Measurements from ENCODE around the gene HOXA3. TPM values are rescaled to one million over a fixed set of nuclear protein-coding genes. Genes with fewer than 3 reads are reported as not detected.
A peak's percentile ranks its signal among the peaks of the same experiment; 100 is the strongest.

The HOXA3 gene
- polyA plus RNA-seq, 1 donor from 2014 or later: not detected

DNA sequence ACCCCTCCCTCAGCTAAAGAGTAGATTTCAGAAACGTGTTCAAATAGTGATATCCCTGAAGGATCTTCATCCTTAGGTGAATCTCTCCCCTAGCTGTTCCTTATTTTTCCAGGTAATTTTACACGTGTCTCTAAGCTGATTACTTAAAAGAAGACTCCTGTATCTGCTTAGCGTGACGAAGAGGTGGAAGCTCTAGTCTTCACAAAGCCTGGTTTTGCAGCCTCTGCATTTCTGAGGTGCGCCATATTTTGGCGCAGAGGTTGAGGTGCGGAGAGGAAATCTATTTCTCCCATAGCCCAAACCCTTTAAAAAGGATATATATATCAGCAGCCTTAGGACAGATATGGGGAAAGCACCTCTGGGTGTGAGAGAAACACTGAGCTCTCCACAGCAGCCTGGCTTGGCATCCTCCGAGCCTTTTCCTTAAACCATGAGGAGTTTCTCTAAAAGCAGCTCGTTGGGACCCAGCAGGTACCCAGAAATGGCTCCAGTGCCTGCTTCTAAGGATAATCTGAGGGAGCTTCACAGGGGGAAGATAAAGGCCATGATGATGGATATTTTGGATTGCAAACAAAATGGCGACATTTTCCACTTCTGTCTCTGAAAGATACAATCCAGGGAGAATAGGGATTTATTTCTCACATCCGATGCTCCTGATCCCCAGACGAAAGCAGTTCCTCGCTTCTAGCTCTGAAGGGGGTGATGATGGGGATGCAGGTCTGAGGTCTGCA, 46.9 kb downstream of the HOXA3 start:
- Mint-ChIP-seq H3K27me3 (peaks cover 37% of the 10 kb centered on the region), H3K4me1 (peaks cover 5 to 19% (median 12%) of the 10 kb centered on the region in 3 donors), H3K9me3 (no peaks in the 10 kb centered on the region), H3K4me3 (no peak overlapping the region), H3K27ac (no peak overlapping the region), H3K36me3 (peaks cover 5% of the 10 kb centered on the region)

DNA sequence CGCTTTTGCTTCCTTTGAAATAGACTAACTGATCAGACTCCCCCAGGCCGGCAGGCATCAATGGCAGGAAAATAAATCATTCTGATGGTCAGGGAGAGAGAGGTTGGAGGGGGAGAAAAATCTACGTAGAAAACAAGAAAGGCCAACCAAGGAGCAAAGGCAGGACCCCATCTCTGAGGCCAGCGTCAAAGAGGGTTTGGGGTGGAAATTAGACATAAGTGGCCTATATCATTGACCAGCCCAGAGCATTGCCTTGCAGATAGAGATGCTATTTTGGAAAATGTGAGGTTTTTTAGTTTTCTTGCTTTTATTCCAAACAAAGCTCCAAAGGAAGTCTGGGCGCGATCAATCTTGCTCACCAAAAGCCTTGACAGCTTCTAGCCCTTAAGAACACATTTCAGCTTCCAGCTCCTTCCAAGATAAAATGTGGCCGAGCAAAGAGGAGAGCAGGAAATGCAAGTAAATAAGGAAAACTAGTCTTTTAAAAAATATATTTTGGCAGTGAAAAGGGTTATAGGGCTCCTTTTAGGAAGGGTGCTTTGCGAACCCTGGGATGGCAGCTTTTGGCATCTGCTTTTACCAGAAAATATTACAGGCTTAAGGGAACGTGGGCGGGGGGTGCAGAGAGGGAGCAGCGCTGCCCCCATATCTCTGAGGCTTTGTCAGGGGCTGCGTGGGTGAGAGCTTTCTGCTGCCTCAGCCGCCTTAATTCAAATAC, 47.9 kb downstream of the HOXA3 start:
- no peaks in the 10 kb centered on the region for H3K9me3 Mint-ChIP-seq
- no peak overlapping the region for H3K4me3 Mint-ChIP-seq
- peaks cover 5 to 19% (median 16%) of the 10 kb centered on the region in 3 donors for H3K4me1 Mint-ChIP-seq
- H3K27ac Mint-ChIP-seq: no peak overlapping the region
- peaks cover 9% of the 10 kb centered on the region for H3K36me3 Mint-ChIP-seq
- peaks cover 39% of the 10 kb centered on the region for H3K27me3 Mint-ChIP-seq

DNA sequence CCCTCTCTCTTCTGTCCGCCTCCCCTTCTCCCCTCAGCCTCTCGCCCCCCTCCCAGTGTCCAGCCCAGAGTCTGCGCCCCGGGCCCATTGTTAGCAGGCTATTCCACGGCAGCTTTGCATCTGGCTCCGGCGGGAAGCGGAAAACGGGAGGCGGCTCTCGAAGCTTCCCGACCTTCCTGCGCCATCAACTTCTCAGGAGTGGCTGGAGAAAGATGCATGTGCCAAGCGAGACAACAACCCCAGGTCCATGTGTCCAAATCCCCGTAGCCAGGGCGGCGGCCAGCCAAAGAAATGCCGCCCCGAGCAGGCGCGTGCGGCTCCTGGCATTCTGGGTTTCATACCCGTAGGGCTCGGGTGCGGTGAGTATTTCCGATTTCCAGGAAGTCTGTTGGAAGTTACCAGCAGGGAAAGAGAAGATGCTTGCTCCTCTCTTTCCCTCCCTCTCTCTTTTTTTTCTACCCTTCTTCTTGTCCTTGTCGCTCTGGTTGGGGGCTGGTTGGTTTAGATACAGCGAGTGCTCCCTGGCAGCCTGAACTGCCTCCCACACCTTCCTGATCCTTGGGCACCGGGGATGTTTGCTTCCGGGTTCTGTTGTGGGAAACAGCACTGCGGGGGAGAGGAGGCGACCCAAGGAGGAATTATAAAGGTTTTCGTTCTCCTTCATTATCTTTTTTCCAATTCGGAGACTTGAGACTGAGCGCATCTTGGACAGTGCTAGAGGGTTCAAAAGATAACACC, 48.7 kb downstream of the HOXA3 start:
- H3K4me1 Mint-ChIP-seq: peaks cover 5 to 24% (median 19%) of the 10 kb centered on the region in 3 donors

DNA sequence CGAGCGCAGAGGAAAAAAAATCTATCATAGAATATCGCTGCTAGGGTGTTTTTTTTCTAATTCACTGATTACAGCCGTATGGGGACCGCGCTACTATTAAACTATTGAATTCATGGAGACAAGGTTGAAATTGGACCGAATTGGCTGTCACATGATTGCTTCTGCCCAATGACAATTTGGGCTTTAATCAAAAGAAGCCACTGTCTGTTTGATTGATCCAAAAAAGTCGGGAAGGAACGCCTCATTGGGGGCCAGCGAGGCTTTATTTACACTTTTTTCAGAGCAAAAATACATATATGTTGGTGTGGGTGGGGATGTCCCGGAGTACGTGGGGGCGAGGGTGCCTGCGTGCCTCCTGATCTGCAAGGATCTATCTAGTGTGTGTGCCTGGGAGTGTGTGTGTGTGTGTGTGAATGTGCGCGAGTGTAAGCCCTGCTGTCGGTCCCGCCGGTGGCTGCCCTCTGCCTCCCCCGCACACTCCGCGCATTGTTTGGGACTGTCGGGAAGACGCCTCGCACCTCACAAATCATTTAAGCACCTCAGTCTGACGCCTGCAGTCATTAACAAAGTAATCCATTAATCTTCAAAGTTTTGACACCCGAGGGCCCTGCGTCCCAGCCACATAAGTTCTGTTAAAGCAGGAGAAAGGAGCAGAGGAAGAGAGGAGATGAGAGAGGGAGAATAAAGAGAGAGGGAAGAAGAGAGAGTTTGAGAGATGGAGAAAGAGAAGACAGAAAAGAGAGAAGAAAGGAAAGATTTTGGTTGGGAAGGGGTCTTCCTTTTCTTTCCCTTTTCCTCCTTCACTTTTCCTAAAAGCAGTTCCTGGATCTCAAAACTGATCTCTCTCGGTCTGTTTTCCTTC, 49.6 kb downstream of the HOXA3 start, which contains the start of gene HOXA2:
Gene HOXA2 (minus strand): TSS at position 103 of the 862 bp plus-strand sequence. CDS start 183 bp downstream, outside the sequence.
- Mint-ChIP-seq H3K27ac (peak within 1 kb of the TSS in 1 of 3 donors; percentile 50), H3K27me3 (peaks cover 47% of the 10 kb centered on the region), H3K4me1 (peaks cover 5 to 25% (median 19%) of the 10 kb centered on the region in 3 donors), H3K36me3 (peaks cover 7% of the 10 kb centered on the region), H3K4me3 (peak within 1 kb of the TSS; percentile 3 to 81 (median 65)), H3K9me3 (no peaks in the 10 kb centered on the region)

More for the DNA sequence above, 48.7 kb downstream of the HOXA3 start:
- Mint-ChIP-seq H3K9me3 (no peaks in the 10 kb centered on the region), H3K4me3 (peak overlapping the region in 3 of 4 donors; percentile 63 to 72 (median 70)), H3K27ac (peak overlapping the region in 1 of 3 donors; percentile 75), H3K27me3 (peaks cover 43% of the 10 kb centered on the region), H3K36me3 (peaks cover 7% of the 10 kb centered on the region)

DNA sequence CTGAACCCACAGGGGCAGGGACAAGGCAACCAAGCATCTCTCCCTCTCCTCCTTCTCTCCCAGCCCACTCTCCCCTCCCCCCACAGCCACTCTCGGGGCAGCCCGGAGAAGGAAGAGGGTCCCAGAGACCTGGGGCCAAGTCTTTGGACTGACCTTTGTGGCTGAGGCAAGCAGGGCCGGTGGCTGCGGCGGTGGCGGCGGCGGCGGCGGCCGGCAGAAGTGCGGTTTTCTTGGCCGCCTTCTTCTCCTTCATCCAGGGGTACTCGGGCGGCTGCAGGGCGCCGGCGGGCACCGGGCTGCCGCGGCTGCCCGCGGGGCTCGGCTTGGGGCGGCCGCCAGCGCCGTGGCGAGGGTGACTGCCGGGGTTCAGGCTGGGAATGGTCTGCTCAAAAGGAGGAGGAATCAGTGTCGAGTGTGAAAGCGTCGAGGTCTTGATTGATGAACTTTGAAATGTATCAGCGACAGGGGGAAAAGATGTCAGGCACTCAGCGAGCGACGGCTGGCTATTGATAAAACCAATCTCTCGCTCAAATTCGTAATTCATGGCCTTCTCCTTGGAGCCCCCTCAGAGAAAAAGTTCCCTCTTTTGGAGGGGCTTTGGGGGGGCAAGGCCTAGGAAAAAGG, 50.3 kb downstream of the HOXA3 start:
- Mint-ChIP-seq H3K36me3 (peaks cover 7% of the 10 kb centered on the region), H3K27me3 (peaks cover 54% of the 10 kb centered on the region), H3K27ac (no peak overlapping the region), H3K4me1 (peaks cover 11 to 29% (median 23%) of the 10 kb centered on the region in 3 donors), H3K9me3 (no peaks in the 10 kb centered on the region), H3K4me3 (peak overlapping the region in 3 of 4 donors; percentile 3 to 81 (median 64))

DNA sequence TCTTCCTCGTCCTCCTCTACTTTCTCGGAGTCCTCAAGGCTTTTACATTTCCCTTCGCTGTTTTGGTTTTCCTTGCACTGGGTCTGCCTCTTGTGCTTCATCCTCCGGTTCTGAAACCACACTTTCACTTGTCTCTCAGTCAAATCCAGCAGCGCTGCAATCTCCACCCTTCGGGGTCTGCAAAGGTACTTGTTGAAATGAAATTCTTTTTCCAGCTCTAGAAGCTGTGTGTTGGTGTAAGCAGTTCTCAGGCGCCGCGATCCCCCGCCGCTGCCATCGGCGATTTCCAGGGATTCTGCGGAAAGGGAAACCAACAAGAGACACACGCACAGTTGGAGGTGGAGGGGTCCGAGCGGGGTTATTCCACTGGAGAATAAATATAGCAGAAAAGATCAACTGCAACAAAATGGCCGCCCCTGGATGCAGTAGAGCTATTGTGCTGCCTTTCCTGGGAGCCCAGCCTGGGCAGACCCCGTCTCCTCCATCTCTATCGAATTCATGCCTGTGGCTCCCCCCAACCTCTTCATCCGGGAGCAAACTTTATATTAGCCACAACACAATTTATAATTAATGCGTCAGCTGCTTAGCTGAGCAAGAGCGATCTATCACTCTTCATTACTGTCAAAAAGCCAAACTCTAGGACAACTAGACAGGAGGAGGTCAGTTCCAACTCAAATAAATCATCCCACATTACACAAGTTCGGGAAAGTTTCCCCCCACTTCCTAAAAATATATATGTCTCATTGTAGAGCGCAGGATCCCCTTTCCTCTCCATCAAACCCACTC, 51.0 kb downstream of the HOXA3 start:
- no peaks in the 10 kb centered on the region for H3K9me3 Mint-ChIP-seq
- peaks cover 12 to 30% (median 24%) of the 10 kb centered on the region in 3 donors for H3K4me1 Mint-ChIP-seq
- H3K4me3 Mint-ChIP-seq: peak overlapping the region in 3 of 4 donors; percentile 63 to 81 (median 64)
- H3K27ac Mint-ChIP-seq: no peak overlapping the region
- peaks cover 7% of the 10 kb centered on the region for H3K36me3 Mint-ChIP-seq
- peaks cover 55% of the 10 kb centered on the region for H3K27me3 Mint-ChIP-seq

DNA sequence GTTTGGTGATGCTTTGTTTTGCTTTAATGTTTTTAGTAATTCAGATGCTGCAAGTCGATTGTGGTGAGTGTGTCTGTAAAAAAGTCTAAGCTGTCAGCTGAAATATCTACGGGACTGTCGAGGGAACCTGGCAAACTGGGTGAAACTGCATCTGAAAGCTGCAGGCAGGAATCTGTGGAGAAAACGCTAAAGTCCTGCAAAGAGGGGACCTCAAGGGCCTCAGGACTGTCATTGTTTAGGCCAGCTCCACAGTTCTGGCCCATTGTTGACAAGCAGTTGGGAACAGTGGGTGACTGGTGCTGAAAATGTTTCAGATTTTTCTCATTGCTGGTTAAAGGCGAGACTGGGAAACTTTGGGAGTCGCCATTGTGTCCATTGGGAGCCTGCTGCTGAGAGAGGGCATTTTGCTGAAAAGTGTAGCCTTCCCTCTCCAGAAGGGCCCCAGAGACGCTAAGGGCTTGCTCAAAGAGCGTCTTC, 51.7 kb downstream of the HOXA3 start:
- peaks cover 12 to 30% (median 24%) of the 10 kb centered on the region in 3 donors for H3K4me1 Mint-ChIP-seq
- H3K4me3 Mint-ChIP-seq: peak overlapping the region in 1 of 4 donors; percentile 63
- peak overlapping the region in 1 of 3 donors; percentile 23 for H3K27ac Mint-ChIP-seq
- peaks cover 7% of the 10 kb centered on the region for H3K36me3 Mint-ChIP-seq
- H3K9me3 Mint-ChIP-seq: no peaks in the 10 kb centered on the region
- H3K27me3 Mint-ChIP-seq: peaks cover 55% of the 10 kb centered on the region

DNA sequence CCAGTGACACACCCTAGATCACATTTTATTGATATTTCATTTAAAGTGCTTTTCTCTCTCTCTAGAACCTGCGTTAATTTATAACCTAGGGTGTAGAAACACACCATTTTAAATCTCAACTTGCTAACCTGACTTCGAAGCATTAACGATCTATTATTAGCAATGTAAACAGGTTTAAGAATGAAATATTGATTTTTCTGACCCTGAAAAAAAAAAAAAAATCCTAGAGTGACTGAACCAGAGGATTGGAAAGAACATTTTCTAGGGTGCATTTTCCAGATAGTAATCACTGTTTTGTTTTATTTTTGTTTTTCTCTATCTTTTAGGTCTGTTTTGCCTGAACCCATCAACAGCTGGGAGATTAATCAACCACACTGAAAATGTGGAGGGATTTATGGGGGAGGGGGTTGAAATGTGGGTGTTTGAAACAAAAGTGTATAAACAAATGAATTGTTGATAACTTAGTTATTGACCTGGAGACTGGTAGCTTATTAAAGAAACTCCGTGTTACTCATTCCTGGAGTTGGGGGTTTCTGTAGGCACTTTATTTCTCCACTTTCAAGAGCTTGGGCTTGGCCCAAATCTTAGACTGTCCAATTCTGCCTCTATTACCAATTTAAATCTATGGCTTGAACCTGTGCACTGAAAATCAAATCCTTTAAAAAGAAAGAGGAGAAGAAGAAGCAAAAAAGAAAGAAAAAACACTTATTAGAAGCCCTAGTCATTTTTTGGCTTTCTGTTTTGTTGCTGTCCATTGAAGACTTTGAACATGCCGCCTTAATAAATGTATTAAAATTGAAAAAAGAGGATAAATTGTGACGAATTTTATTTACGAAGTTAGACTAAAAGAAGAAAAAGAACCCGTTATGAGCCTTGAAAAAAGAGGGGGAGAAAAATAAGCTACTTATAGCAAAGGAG, 52.7 kb downstream of the HOXA3 start:
- Mint-ChIP-seq H3K27me3 (peaks cover 55% of the 10 kb centered on the region), H3K4me1 (peaks cover 12 to 33% (median 29%) of the 10 kb centered on the region in 3 donors), H3K36me3 (peaks cover 7% of the 10 kb centered on the region), H3K27ac (no peak overlapping the region), H3K4me3 (peak overlapping the region in 1 of 4 donors; percentile 63), H3K9me3 (peaks cover 0 to 2% (median 0%) of the 10 kb centered on the region in 3 donors)

DNA sequence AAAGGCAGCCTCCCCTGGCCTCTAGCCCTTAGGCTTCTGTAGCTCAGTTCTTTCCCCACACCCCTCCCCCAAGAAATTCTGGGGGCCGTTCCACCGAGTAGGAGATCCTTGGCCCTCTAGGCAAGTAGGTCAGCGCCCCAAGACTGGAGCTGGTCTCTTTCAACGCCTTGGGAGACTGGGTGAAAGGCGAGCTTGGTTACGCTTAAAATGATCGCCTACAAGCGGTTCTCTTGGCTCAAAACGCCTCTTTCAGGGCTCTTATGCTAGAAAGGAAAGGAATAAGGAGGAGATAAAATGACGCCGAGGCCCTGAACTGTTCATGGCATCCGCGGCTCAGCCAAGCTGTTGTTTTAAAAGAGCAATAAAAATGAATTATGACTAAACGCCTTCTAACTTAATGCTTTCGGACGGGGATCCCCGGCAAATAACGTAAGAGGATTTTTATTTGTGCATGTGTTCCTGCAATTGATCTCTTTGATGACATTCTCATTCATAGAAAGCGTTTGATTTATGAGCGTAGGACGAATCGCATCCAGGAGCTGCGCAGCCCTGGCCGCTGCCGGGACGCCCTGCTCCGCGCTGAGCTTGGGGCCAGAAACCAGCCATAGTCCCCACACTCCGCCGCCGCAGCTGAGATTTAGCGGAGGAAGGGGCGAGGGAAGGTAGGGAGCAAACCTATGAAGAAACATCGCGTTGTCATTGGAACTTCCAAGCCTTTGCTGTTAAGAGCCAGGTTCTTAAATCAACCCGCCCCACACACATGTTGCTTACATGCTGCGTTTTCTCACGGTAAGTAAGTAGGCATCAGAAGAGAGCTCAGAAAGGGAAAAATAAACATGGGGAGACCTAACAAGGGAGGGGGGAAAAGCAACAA, 53.6 kb downstream of the HOXA3 start:
- Mint-ChIP-seq H3K4me3 (peak overlapping the region in 3 of 4 donors; percentile 39 to 63 (median 48)), H3K36me3 (peaks cover 7% of the 10 kb centered on the region), H3K4me1 (peaks cover 15 to 31% (median 28%) of the 10 kb centered on the region in 3 donors), H3K9me3 (peaks cover 0 to 2% (median 0%) of the 10 kb centered on the region in 3 donors), H3K27me3 (peaks cover 50% of the 10 kb centered on the region), H3K27ac (peak overlapping the region in 1 of 3 donors; percentile 45)

DNA sequence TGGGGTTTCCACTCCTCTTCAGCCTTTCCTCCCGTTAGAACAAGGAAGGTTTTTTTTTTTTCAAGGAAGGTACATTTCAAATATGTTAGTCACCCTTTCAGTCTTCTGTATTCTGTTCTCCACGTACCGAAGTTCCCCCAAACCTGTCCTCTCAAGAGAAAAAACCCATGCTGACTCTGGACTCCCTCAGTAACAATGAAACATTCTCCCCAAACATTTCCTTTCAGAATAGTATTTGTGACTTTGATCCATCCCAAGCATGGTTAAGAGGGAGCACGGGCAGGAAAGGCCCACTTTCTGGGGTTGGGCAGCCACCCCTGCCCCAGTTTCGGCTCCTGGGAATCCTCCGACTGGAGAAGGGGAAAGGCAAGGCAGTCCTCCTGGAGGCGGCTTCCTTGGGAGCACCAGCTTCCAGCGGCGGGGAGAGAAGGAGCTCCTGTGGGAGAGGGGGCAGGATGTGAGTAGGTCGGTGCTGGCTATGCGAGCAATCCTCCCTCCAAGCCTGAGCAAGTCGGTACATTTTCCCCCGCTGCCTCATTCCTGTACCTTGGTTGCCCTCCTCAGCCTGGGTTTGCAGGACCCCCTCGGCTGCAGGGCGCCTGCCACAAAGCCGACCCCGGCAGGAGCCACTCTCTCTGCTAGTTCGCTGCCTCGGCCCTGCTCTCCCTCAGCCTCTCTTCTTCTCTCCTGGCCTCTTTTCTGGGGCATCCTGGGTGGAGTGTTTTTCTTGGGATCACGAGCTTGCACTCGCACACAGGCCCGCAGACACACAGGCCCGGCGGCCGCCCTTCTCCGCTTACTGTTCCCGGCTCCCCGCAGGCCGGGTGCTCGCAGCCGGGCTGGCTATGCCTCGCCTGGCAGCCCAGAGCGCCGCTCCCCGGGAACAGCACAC, 54.5 kb downstream of the HOXA3 start:
- peaks cover 41% of the 10 kb centered on the region for H3K27me3 Mint-ChIP-seq
- H3K27ac Mint-ChIP-seq: peak overlapping the region in 1 of 3 donors; percentile 30
- H3K4me1 Mint-ChIP-seq: peaks cover 15 to 29% (median 22%) of the 10 kb centered on the region in 3 donors
- peaks cover 0 to 2% (median 0%) of the 10 kb centered on the region in 3 donors for H3K9me3 Mint-ChIP-seq
- peak overlapping the region; percentile 80 to 96 (median 92) for H3K4me3 Mint-ChIP-seq
- peaks cover 7% of the 10 kb centered on the region for H3K36me3 Mint-ChIP-seq
